Muscle layer of duodenum (tissue), 2 donors: Measurements from ENCODE around the gene MANF.
"Not testable (repeated sequence)": the region's sequence is repeated elsewhere in the genome, so short reads cannot be mapped to it uniquely, and the experiment has no call there.

Experiments
- H3K27ac ChIP-seq: one replicate; pipeline ENCODE4 v1.7.0; 2013; ENCODE audit warnings: mild to moderate bottlenecking, low read length
- H3K27me3 ChIP-seq: one replicate; pipeline ENCODE4 v1.7.0; 2013; ENCODE audit warnings: low read depth, mild to moderate bottlenecking, control low read depth, low read length
- H3K36me3 ChIP-seq, 2 donors: one replicate each; pipeline ENCODE4 v1.7.0; 2013; ENCODE audit warnings: low read length in 2 of 2, control low read depth in 1 of 2, mild to moderate bottlenecking in 1 of 2; ENCODE audit not compliant: insufficient read depth in 2 of 2, control insufficient read depth in 1 of 2
- H3K4me1 ChIP-seq, 2 donors: one replicate each; pipeline ENCODE4 v1.7.0; 2013; ENCODE audit warnings: low read length in 2 of 2, mild to moderate bottlenecking in 2 of 2, control low read depth in 1 of 2, moderate library complexity in 1 of 2; ENCODE audit not compliant: insufficient read depth in 2 of 2, control insufficient read depth in 1 of 2
- H3K4me3 ChIP-seq, 2 donors: one replicate each; pipeline ENCODE4 v1.7.0; 2013; ENCODE audit warnings: low read length in 2 of 2, low read depth in 1 of 2, mild to moderate bottlenecking in 1 of 2
- H3K9me3 ChIP-seq, 2 donors: one replicate each; pipeline ENCODE4 v1.7.0; 2013; ENCODE audit warnings: low read length in 2 of 2, control low read depth in 1 of 2, mild to moderate bottlenecking in 1 of 2; ENCODE audit not compliant: control insufficient read depth in 1 of 2
- donor health status: healthy.

Gene MANF

DNA sequence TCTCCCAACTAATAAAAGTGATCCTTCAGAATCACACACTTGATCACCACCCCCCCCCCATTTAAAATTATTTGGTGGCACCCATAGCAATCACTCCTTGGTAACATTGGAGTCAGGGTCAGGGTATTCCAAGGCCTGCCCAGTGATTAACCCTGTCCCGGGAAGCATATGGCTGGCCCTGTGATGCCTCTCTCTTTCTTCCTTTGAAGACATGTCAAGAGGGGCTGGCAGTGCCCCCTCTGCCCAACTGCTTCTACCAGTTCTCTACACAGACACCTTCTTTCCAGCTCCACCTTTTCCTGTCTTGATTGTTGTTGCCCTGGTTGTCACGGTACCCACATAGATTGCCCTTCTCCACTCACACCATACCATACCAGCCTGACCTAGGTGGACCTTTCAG is 30.9 kb upstream of the MANF start:
- H3K4me3 ChIP-seq = no peak overlapping the region
- H3K27me3 ChIP-seq = no peaks in the 10 kb centered on the region
- H3K36me3 ChIP-seq = no peaks in the 10 kb centered on the region
- H3K4me1 ChIP-seq = no peaks in the 10 kb centered on the region
- H3K9me3 ChIP-seq = no peaks in the 10 kb centered on the region
- no peak overlapping the region for H3K27ac ChIP-seq

DNA sequence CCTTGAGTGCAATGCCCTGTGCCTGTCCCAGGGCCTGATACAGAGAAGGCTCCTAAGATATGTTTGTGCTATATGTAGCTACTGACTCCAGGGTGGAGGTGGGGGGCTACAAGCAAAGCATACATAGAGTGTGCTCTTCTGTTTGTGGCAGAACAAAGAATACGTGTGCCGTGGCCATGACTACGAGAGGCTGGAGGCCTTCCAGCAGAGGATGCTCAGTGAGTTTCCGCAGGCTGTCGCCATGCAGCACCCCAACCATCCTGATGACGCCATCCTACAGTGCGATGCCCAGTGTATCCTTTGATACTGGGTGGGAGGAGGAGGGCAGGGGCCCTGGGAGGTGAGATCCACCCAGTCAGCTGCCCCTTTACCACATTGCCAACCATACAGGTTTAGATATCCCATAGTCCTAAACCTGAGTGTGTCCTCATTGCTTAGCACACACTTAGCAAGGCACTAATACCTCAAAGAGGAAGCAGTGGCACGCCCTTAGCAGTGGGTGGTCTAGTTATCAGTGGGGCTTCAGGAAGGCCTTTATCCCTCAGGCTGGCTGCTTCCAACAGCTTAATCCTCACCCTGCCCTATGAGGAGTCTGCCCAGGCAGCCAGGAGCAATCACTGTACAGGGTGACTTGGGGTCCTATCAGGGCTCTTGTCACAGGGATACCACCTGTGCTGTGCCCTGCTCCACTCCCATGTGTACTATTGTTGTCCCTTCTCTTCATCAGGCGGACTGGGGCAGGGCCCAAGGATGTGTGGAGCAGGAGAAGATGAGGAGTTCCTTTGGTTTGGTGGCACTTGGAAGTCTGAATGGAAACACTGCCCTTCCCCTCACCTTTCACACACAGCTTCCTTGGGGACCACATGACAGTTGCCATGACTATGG is 30.1 kb upstream of the MANF start:
- Histone ChIP-seq H3K36me3 (no peaks in the 10 kb centered on the region), H3K9me3 (no peaks in the 10 kb centered on the region), H3K27me3 (no peaks in the 10 kb centered on the region), H3K4me1 (no peaks in the 10 kb centered on the region), H3K4me3 (no peak overlapping the region), H3K27ac (no peak overlapping the region)

DNA sequence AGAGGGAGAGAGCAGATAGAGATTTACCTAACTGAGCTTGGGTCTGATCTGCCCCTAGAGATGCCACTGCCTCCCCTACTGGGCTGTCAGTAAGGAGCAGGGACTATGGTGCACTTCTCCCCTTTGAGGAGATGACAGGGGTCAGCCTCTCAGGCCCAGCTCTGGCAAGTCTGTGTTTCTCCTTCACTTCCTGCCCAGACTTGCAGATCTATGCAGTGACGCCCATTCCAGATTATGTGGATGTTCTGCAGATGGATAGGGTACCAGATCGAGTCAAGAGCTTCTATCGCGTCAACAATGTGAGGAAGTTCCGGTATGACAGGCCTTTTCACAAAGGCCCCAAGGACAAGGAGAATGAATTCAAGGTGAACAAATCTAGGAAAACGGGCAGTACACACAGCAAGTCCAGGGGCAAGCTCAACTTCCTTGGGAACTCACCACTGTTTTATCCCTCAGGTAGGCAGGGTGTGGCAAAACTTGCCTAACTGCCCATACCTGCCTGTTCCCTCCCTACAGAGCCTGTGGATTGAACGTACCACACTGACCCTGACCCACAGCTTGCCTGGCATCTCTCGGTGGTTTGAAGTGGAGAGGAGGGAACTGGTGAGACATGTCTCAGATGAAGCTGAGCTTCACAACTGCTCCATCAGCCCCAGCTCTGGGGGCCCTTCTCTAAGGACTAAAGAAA is 29.1 kb upstream of the MANF start:
- no peaks in the 10 kb centered on the region for H3K9me3 ChIP-seq
- H3K36me3 ChIP-seq = no peaks in the 10 kb centered on the region
- H3K4me3 ChIP-seq = no peak overlapping the region
- no peaks in the 10 kb centered on the region for H3K27me3 ChIP-seq
- no peaks in the 10 kb centered on the region for H3K4me1 ChIP-seq
- no peak overlapping the region for H3K27ac ChIP-seq

DNA sequence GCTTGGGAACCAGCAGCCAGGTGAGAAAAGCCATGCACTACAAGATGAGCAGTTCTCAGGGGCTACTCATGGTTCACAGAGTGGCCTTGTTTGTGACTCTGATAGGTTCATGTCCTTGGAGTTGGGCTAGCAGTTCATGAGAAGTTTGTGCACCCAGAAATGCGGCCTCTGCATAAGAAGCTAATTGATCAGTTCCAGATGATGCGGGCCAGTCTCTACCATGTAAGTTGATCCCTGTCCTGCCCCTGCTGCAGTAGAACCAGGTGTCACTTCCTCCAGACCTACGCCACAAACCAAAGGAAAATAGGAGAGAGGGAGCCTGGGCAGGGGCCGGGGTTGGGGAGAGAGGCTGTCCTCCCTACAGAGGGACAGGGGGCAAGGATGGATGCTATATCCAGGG is 27.2 kb upstream of the MANF start:
- Histone ChIP-seq H3K27ac (no peak overlapping the region), H3K27me3 (no peaks in the 10 kb centered on the region), H3K4me1 (no peaks in the 10 kb centered on the region), H3K9me3 (no peaks in the 10 kb centered on the region), H3K36me3 (peaks cover 0 to 9% of the 10 kb centered on the region in 2 donors), H3K4me3 (no peak overlapping the region)

DNA sequence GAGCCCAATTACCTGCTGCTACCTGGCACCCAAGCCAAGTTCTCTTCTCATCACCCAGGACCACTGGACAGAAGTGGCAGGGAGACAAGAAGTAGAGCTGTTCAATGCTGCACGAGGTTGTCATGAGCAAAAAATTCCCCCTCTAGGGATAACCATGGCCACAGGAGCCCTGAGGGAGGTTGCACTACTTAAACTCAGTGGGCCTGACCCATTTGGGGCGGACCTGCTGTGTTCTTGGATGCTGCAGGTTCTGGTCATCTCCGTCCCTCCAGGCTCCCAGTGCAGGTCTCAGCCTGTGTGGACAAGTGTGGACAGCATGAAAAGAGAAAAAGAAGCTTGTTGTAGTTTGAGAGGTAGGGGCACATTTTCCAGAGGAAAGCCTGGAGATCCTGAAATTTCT is 26.1 kb upstream of the MANF start:
- peaks cover 0 to 9% of the 10 kb centered on the region in 2 donors for H3K36me3 ChIP-seq
- no peak overlapping the region for H3K4me3 ChIP-seq

DNA sequence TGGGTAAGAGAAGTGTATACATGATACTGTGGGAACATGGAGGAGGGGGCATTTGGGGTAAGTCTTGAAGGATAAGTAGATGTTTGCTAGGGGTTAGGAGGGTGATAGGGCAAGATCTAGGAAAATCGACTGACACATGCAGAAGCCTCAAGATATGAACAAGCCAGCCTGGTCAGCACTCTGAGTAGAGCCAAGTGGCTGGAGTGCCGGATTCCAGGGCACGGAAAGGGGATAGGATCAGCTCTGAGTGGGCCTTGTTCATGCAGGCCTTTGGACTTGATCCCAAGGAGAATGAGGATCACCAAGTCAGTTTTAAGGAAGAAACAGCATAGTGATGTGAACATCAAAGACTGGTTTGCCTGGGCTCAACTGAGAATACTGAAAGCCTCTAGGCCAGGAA is 24.3 kb upstream of the MANF start:
- H3K9me3 ChIP-seq = no peaks in the 10 kb centered on the region
- peaks cover 0 to 9% of the 10 kb centered on the region in 2 donors for H3K36me3 ChIP-seq
- H3K4me1 ChIP-seq = no peaks in the 10 kb centered on the region
- no peak overlapping the region for H3K4me3 ChIP-seq
- H3K27me3 ChIP-seq = no peaks in the 10 kb centered on the region
- no peak overlapping the region for H3K27ac ChIP-seq

More for the DNA sequence above, 26.1 kb upstream of the MANF start:
- Histone ChIP-seq H3K9me3 (no peaks in the 10 kb centered on the region), H3K4me1 (no peaks in the 10 kb centered on the region), H3K27me3 (no peaks in the 10 kb centered on the region), H3K27ac (no peak overlapping the region)

DNA sequence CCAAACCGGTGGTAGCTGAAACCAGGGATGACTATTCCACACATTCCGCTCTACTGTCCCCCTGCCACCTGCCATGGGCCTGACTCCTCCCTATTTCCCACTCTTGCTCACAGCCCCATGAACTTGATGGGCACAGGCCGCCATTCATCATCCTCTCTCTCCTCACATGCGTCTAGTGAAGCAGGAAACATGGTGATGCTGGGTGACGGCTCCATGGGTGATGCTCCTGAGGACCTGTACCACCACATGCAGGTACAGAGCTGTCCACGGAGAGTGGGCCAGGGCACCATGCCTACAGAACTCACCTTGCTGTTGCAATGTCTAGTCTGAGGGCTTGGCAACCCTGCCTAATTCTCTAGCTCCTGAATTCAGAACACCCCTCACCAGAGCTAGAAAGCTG is 23.3 kb upstream of the MANF start:
- H3K36me3 ChIP-seq = peaks cover 0 to 9% of the 10 kb centered on the region in 2 donors
- H3K4me1 ChIP-seq = no peaks in the 10 kb centered on the region
- no peaks in the 10 kb centered on the region for H3K27me3 ChIP-seq
- H3K4me3 ChIP-seq = no peak overlapping the region
- no peak overlapping the region for H3K27ac ChIP-seq
- H3K9me3 ChIP-seq = no peaks in the 10 kb centered on the region

DNA sequence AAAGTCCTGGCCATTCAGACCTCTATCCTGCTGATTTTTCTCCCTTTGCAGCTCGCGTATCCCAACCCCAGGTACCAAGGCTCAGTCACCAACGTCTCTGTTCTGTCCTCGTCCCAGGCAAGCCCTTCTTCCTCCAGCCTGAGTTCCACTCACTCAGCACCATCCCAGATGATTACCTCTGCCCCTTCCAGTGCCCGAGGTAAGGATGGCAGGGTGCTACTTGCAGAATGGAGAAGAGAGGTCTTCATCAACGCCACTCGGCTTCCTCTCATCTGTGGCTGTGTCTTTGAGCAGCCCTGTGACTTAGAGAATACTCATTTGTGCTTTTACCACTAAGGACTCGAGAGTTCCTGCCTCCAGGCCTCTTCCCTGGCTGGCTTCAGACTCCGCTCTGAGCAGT is 22.6 kb upstream of the MANF start:
- Histone ChIP-seq H3K4me1 (no peaks in the 10 kb centered on the region), H3K27ac (no peak overlapping the region), H3K27me3 (no peaks in the 10 kb centered on the region), H3K4me3 (no peak overlapping the region), H3K36me3 (peaks cover 0 to 9% of the 10 kb centered on the region in 2 donors), H3K9me3 (no peaks in the 10 kb centered on the region)

DNA sequence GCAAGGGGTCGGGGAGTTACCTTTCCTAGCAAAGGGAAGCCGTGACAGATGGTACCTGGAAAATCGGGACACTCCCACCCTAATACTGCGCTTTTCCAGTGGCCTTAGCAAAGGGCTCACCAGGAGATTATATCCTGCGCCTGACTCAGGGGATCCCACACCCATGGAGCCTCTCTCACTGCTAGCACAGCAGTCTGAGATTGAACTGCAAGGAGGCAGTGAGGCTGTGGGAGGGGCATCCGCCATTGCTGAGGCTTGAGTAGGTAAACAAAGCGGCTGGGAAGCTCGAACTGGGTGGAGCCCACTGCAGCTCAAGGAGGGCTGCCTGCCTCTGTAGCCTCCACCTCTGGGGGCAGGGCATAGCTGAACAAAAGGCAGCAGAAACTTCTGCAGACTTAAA is 16.8 kb upstream of the MANF start:
- H3K27ac ChIP-seq, H3K9me3 ChIP-seq, H3K4me1 ChIP-seq, H3K27me3 ChIP-seq, H3K4me3 ChIP-seq, H3K36me3 ChIP-seq: not testable (repeated sequence)

DNA sequence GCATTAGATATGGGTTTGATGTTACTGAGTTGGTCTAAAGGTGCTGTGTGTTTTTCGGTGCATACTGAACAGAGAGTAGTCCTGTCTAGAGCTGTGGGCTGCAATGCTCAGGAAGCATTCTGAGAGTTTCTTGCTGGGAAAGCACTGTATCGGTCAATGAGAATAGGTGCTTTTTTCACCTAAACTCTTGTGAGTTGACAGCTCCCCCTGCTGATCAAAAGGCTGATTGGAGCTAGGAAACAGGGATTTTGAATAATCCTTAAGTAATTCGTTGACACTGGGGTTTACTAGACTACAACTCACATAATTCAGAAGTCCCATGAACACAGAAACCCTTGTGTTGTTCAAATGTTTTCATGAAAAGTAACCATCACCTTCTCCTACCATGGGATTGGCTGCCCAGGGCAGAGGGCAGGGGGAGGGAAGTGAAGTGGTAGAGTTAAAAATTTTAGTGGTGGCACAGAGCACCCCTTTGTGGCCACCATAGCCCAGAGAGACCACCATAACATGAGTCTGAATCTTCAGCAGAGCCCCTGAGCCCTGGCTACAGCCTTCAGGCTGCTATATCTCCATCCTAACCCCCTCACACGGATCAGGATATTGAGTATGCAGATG is 13.0 kb upstream of the MANF start:
- Histone ChIP-seq H3K4me1 (no peaks in the 10 kb centered on the region), H3K4me3 (no peak overlapping the region), H3K27me3 (no peaks in the 10 kb centered on the region), H3K9me3 (no peaks in the 10 kb centered on the region), H3K36me3 (no peaks in the 10 kb centered on the region), H3K27ac (no peak overlapping the region)

DNA sequence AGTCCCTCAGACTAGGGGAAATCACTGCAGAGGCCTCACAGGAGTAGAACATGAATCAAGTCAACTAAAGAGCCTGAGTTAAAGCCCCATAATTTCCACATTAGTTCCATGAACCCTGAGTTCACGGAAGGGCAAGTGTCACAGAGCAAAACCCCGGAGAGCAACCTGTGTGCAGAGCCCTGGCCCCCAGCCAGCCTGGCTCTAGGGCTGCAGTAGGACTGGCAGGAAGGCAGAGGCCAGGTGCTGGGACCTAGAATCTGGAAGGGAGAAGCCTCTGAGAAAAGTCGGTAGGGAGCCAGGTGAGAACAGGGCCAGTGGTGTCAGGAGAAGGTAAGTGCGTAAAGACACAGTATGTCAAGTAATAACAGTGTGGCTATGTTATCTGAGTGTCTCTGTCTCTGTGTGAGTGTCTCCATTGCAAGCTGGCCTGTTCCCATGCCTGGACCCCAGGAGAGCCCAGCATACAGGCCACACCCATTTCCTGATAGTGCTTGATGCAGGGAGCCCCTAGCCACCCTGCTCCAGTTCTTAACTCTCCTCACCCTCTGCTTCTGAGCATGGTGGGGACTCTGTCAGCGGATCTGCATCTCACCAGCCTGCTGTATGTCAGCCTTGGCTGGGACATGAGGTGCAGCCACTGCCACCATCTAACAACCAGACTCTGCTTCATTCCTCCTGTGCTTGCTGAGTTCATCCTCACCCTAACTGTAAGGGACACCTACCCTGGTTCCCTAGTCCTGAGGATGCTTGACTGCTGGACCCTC is 11.3 kb upstream of the MANF start:
- no peaks in the 10 kb centered on the region for H3K9me3 ChIP-seq
- no peaks in the 10 kb centered on the region for H3K27me3 ChIP-seq
- no peak overlapping the region for H3K27ac ChIP-seq
- no peaks in the 10 kb centered on the region for H3K4me1 ChIP-seq
- no peak overlapping the region for H3K4me3 ChIP-seq
- H3K36me3 ChIP-seq = no peaks in the 10 kb centered on the region
